ENCODE measurements around the gene LDLRAD4. TPM values are rescaled to one million over a fixed set of nuclear protein-coding genes. Genes with fewer than 3 reads are reported as not detected.

Gene LDLRAD4
- total RNA-seq, 2 donors from 2014 or later: 11.7 to 17.0 TPM

DNA sequence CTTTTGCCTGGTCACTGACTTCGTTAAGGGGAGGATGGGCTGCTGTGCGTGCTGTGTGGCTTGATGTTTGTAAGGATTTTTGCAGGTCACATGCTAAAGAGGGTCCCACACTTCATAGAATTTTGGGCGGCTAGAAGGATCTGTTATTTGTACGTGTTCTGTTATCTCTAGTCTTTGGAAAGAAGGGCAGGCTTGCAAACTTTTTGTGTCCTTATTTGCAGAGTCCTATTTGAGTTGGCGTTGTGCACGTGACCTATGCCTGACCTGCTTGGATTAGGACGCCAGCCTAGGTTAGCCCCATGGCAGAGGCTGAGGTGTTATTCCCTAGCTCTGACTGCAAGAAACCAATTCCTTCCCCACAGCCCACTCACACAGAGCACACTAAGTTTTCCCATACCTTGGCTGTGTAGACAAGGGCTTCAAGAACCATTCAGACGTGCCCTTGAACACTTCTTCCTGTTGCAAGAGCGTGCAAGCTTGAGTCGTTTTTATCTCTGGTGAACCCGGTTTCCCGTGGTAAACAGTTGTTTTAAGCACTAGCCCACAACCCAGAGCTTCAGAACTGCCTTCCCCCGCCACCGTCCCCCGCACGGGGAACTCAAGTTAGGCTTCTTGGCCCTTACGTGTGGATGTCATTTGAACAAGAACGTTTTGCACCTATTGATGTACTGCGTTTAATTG, 94.6 kb downstream of the LDLRAD4 start:
- Histone ChIP-seq H3K4me1 (no peaks in the 10 kb centered on the region), H3K9ac (ENCODE audit: low read depth in 2 of 2, low read length in 2 of 2) (no peak overlapping the region), H3K9me3 (no peaks in the 10 kb centered on the region), H3K27me3 (no peaks in the 10 kb centered on the region), H3K4me3 (no peak overlapping the region), H3K36me3 (no peaks in the 10 kb centered on the region), H3K27ac (no peak overlapping the region)
- intact Hi-C loops (cut with DNase I): no loop called here
- no peak for DNase-seq
- TF ChIP-seq, protein P1, sequence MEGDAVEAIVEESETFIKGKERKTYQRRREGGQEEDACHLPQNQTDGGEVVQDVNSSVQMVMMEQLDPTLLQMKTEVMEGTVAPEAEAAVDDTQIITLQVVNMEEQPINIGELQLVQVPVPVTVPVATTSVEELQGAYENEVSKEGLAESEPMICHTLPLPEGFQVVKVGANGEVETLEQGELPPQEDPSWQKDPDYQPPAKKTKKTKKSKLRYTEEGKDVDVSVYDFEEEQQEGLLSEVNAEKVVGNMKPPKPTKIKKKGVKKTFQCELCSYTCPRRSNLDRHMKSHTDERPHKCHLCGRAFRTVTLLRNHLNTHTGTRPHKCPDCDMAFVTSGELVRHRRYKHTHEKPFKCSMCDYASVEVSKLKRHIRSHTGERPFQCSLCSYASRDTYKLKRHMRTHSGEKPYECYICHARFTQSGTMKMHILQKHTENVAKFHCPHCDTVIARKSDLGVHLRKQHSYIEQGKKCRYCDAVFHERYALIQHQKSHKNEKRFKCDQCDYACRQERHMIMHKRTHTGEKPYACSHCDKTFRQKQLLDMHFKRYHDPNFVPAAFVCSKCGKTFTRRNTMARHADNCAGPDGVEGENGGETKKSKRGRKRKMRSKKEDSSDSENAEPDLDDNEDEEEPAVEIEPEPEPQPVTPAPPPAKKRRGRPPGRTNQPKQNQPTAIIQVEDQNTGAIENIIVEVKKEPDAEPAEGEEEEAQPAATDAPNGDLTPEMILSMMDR (IDR thresholded peaks at IDR 0.05): no peak

DNA sequence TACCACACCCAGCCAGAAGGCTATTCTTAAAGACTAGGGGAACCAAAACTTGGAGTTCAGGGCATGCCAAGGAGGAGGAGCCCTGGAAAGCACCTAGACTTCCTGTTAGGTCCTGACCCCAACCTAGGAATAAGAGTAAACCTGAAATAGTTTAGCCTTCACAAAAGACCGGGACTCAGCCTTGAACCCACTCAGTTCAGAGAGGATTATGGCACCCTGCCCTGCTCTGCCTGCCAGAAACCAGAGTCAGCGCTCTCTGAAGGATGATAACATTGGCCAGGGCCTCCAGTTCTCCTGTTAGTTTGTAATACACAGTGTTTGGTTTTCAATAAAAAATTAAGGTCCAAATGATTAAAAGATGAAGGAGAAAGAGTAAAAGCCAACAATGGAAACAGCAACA, 96.4 kb downstream of the LDLRAD4 start:
- no peak overlapping the region for H3K27ac ChIP-seq
- H3K9me3 ChIP-seq: no peaks in the 10 kb centered on the region
- no peaks in the 10 kb centered on the region for H3K4me1 ChIP-seq
- no peak overlapping the region for H3K4me3 ChIP-seq
- no peak for DNase-seq
- TF ChIP-seq, protein P1 (IDR thresholded peaks at IDR 0.05): no peak
- no peak overlapping the region for H3K9ac ChIP-seq (ENCODE audit: low read depth in 2 of 2, low read length in 2 of 2)
- intact Hi-C loops (cut with DNase I): no loop called here
- no peaks in the 10 kb centered on the region for H3K36me3 ChIP-seq
- no peaks in the 10 kb centered on the region for H3K27me3 ChIP-seq

DNA sequence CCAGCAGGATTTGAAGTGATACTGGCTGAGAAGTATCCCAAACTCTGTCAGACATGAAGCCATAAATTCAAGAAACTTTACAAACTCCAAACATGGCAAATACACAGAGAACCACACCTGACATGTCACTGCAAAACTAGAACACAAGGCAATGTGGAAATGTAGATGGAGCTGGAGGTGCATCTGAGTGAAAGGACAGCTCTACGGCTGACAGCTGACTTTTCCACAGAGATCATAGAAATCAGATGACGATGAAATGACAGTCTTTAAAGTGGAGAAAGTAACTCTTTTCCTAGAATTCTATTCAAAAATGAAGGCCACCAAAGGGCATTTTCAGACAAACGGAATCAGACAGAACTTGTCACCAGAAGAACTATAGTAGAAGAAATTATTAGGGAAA, 97.5 kb downstream of the LDLRAD4 start:
- H3K9ac ChIP-seq (ENCODE audit: low read depth in 2 of 2, low read length in 2 of 2): no peak overlapping the region
- intact Hi-C loops (cut with DNase I): no loop called here
- no peak overlapping the region for H3K27ac ChIP-seq
- no peaks in the 10 kb centered on the region for H3K27me3 ChIP-seq
- H3K4me1 ChIP-seq: no peaks in the 10 kb centered on the region
- H3K9me3 ChIP-seq: no peaks in the 10 kb centered on the region
- TF ChIP-seq, protein P1 (IDR thresholded peaks at IDR 0.05): no peak
- no peak overlapping the region for H3K4me3 ChIP-seq
- DNase-seq: no peak
- no peaks in the 10 kb centered on the region for H3K36me3 ChIP-seq

DNA sequence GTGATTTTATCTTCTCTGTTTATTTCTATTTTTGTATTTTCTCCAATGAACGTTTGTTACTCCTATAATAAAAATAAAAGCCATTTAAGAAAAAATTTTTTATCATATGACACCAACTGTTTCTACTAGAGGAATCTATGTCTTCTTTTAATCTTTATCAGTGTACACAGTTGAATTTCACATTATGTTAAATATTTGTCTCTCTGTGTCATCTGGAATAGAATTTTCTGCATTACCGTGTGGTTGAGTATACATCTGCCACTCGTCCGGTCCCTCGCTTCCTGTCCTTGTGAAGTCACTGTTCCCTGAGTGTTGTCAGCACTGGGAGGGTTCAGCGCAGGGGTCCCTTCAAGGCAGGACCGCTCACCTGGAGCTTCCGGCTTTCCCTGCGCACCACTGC, 99.2 kb downstream of the LDLRAD4 start:
- H3K27me3 ChIP-seq: no peaks in the 10 kb centered on the region
- no peak overlapping the region for H3K4me3 ChIP-seq
- no peak for DNase-seq
- no peaks in the 10 kb centered on the region for H3K36me3 ChIP-seq
- no peaks in the 10 kb centered on the region for H3K9me3 ChIP-seq
- no peak overlapping the region for H3K27ac ChIP-seq
- no peak overlapping the region for H3K9ac ChIP-seq (ENCODE audit: low read depth in 2 of 2, low read length in 2 of 2)
- no peaks in the 10 kb centered on the region for H3K4me1 ChIP-seq
- TF ChIP-seq, protein P1 (IDR thresholded peaks at IDR 0.05): no peak
- intact Hi-C loops (cut with DNase I): no loop called here

DNA sequence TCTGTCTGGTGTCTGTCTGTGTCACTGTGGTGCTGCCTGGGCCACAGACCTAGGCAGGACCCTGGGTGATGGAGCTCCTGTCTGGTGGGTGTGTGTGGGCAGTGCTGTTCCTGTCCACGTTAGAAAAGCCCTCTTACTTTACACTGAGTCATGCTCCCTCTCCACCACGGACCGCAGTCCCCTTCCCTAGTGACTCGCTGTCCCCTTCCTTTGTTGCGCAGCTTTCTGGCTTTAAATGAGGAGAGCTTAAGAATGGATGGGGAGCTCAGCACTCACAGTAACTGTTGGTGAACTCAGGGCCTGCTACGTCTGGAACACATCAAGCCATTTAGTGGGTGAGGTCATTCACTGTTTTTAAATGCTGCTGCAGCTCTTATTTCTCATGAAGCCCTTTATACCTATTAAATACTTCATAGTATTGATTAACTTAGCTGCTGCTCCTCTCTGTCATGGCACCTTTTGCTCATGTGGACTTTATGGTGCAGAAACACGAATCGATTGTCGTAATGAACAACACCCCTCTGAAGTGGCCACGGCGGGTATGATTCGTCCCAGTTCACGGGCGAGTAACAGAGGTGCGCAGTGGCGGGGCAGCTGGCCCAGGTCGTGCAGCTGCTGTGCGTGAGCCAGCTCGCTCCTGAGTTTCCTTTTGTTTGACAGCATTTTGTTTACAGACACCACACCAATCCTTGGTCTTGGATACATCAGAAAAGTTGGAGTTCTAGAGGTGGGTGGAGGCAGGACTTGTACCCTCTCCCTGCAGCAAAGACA, 100.4 kb downstream of the LDLRAD4 start:
- TF ChIP-seq, protein P1 (IDR thresholded peaks at IDR 0.05): no peak
- no peak for DNase-seq
- Histone ChIP-seq H3K27me3 (no peaks in the 10 kb centered on the region), H3K9me3 (no peaks in the 10 kb centered on the region), H3K4me3 (no peak overlapping the region), H3K27ac (no peak overlapping the region), H3K36me3 (no peaks in the 10 kb centered on the region), H3K4me1 (no peaks in the 10 kb centered on the region), H3K9ac (ENCODE audit: low read depth in 2 of 2, low read length in 2 of 2) (no peak overlapping the region)
- intact Hi-C loops (cut with DNase I): no loop called here
